Endothelial cell of umbilical vein (primary cell): ENCODE data around the gene TCP10L. TPM values are rescaled to one million over a fixed set of nuclear protein-coding genes. Genes with fewer than 3 reads are reported as not detected.

Experiments used
- BruUV-seq: library from RNA; stranded (reverse); fragments of 400-500 nt; replicated peaks from 2 replicates; lab custom pipeline; 2021; lab: Mats Ljungman, UMichigan
- CTCF ChIA-PET: fragments of 300-600, 350-600 bp; sonication (Branson Sonifier 250); formaldehyde crosslinking; loops from one replicate; lab custom pipeline; 2021; ENCODE audit warnings: antibody characterized with exemption, inconsistent platforms; lab: Charles Lee
- POLR2A ChIA-PET: fragments of 300-600, 350-600 bp; sonication (Branson Sonifier 250); formaldehyde crosslinking; loops from one replicate; lab custom pipeline; 2021; ENCODE audit warnings: antibody characterized with exemption, inconsistent platforms; lab: Charles Lee
- DNase-seq: peaks from one replicate; pipeline ENCODE4 v3.0.0-alpha.2; 2011; ENCODE audit warnings: low read depth, low spot score
- FAIRE-seq: peaks from 2 replicates; lab custom pipeline; 2011; peaks lifted over from hg19 to GRCh38; lab: Jason Lieb, UNC
- H2AFZ ChIP-seq: 2 replicates; pipeline ENCODE4 v1.6.0; 2012; ENCODE audit warnings: low read depth, low read length, control low read depth, inconsistent platforms
- H3K27ac ChIP-seq: 2 replicates; pipeline ENCODE4 v1.5.1; 2011; ENCODE audit warnings: low read depth, mild to moderate bottlenecking, control low read depth, low read length, moderate library complexity; ENCODE audit not compliant: insufficient read depth
- H3K27me3 ChIP-seq, 2 experiments: 2 replicates each; pipeline versions ENCODE4 v1.6.0 to v1.6.1; 2011; ENCODE audit warnings: low read length in 2 of 2, mixed read lengths in 1 of 2; ENCODE audit not compliant: control insufficient read depth in 2 of 2, insufficient read depth in 2 of 2
- H3K36me3 ChIP-seq, 2 experiments: 2 replicates in 1 of 2; 3 replicates in 1 of 2; pipeline ENCODE4 v1.5.1; 2011; ENCODE audit warnings: low read length in 2 of 2, mild to moderate bottlenecking in 1 of 2, moderate library complexity in 1 of 2; ENCODE audit not compliant: control insufficient read depth in 2 of 2, insufficient read depth in 2 of 2; ENCODE audit errors: extremely low read depth in 1 of 2
- H3K4me1 ChIP-seq: 3 replicates; pipeline ENCODE4 v1.5.1; 2011; ENCODE audit warnings: mild to moderate bottlenecking, low read length; ENCODE audit not compliant: control insufficient read depth, insufficient read depth; ENCODE audit errors: extremely low read depth
- H3K4me2 ChIP-seq: 2 replicates; pipeline ENCODE4 v1.6.1; 2011; ENCODE audit warnings: low read length, control low read depth, mixed read lengths; ENCODE audit not compliant: insufficient read depth
- H3K4me3 ChIP-seq, 3 experiments: fragments of 200-600 bp in 1 of 3; sonication (generic), shearing (Covaris generic) in 1 of 3; replicated peaks in 1 of 3; 2 replicates each; pipeline ENCODE4 v1.5.1; 2011 to 2016; ENCODE audit warnings: control low read depth in 3 of 3, low read length in 3 of 3, mild to moderate bottlenecking in 2 of 3, inconsistent platforms in 1 of 3, low read depth in 1 of 3, moderate library complexity in 1 of 3; ENCODE audit not compliant: insufficient read depth in 1 of 3
- H3K79me2 ChIP-seq: 2 replicates; pipeline ENCODE4 v1.6.0; 2012; ENCODE audit warnings: low read length, inconsistent platforms; ENCODE audit not compliant: control insufficient read depth, insufficient read depth
- H3K9ac ChIP-seq: replicated peaks from 2 replicates; pipeline ENCODE3; 2011; ENCODE audit warnings: low read length, control low read depth; ENCODE audit not compliant: insufficient read depth; ENCODE audit errors: extremely low read depth
- H3K9me1 ChIP-seq: replicated peaks from 3 replicates; pipeline ENCODE4 v1.6.0; 2011; ENCODE audit warnings: mild to moderate bottlenecking, low read length; ENCODE audit not compliant: control insufficient read depth, insufficient read depth; ENCODE audit errors: extremely low read depth
- H3K9me3 ChIP-seq: replicated peaks from 2 replicates; pipeline ENCODE4 v1.5.1; 2012; ENCODE audit warnings: low read length, inconsistent platforms; ENCODE audit not compliant: control insufficient read depth, insufficient read depth
- H4K20me1 ChIP-seq: replicated peaks from 2 replicates; pipeline ENCODE3; 2011; ENCODE audit warnings: mild to moderate bottlenecking, low read length; ENCODE audit not compliant: control insufficient read depth, insufficient read depth; ENCODE audit errors: extremely low read depth
- CTCF ChIP-seq, 2 donors: IDR thresholded peaks; 1 replicate in 1 of 2; 2 replicates in 1 of 2; pipeline ENCODE4 v1.5.1; 2011; ENCODE audit warnings: low read length in 2 of 2, mild to moderate bottlenecking in 2 of 2, moderate library complexity in 2 of 2, control low read depth in 1 of 2, inconsistent platforms in 1 of 2, low read depth in 1 of 2; ENCODE audit not compliant: insufficient read depth in 1 of 2; ENCODE audit errors: extremely low read depth in 1 of 2
- GATA2 ChIP-seq: IDR thresholded peaks from 2 replicates; pipeline ENCODE4 v1.7.0; 2011; ENCODE audit warnings: low read depth, mild to moderate bottlenecking, moderate library complexity, mixed read lengths, low read length; ENCODE audit not compliant: insufficient read length, insufficient read depth
- POLR2A ChIP-seq: IDR thresholded peaks from 2 replicates; pipeline ENCODE4 v1.6.1; 2012; ENCODE audit warnings: low read depth, mild to moderate bottlenecking, control low read depth, low read length
- dilution Hi-C: fragments of 300-500 bp; cut with MboI; formaldehyde crosslinking; loops from one replicate; pipeline ENCODE4 v1.15.0; 2019; ENCODE audit warnings: low sequenced_read_pairs; ENCODE audit not compliant: extremely low pct_ligation_motif_present
- intact Hi-C: fragments of 100-400 bp; cut with micrococcal nuclease; formaldehyde crosslinking; loops from one replicate; pipeline ENCODE4 v1.10.0; 2022
- polyA plus RNA-seq, 4 experiments: library from polyadenylated mRNA; depleted of rRNA in 3 of 4; stranded (reverse) in 3 of 4; unstranded in 1 of 4; fragments of >200 nt; gene quantifications; 2 replicates each; pipeline versions ENCODE4 v1.2.1 to v1.2.3, GENCODE V29; 2011 to 2012; ENCODE audit warnings: missing spikeins in 1 of 4
- total RNA-seq: library from RNA; stranded (reverse); gene quantifications from 2 replicates; pipeline ENCODE4 v1.2.3, GENCODE V29; 2021

The TCP10L gene
- total and polyA plus RNA-seq, 2 donors (not counting 3 experiments of a cell fraction or from before 2014, with no cell fraction given): 0.07 TPM; not detected in 1

DNA sequence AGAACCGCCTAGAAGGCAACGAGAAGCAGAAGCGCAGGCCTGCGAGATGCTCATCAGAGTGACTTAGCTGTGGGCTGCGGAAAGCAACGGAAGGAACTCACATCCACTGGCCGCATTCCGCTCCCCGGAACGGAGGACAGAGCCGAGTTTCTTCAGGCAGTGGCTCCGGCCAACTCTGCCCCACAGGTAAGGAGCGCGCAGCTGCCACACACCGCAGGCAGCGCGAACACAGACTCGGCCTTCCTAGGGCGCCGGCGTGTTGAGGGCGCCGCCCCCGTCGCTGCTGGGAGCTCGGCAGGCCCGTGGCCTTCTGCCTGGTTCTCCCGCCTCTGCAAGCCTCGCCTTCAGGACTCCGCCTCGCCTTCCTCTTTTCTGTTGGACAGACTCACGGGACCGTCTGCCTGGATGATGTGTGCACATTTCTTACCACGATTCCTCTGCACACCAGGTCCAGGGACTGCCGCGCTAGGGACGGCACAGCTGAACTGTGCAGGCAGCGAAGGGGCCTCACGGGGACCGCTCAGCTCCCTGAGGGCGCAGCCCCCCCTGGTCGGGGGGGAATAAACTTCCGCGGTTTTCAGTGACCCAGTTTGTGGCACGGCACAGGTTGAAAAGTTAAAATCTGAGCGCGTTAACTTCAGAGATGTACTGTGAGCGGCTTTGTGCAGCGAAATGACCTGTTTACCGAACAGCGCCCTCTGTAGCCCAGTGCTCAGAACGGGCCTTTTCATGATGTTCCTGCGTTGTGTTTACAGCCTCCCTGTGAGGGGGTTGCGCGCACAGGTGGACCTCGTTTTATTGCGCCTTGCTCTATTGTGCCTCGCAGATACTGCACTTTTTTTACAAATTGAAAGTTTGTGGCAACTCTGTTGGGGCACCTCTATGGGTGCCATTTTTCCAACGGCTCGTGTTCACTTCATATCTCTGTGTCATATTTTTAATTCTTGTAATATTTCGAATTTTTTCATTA, 15.8 kb downstream of the TCP10L start:
- intact Hi-C loops (loop anchor here (1.0 to 5.0 kb wide), 8 partner anchors 25 to 227 kb away; no protein-coding TSS in a partner anchor), dilution Hi-C loops (no loop called here)
- H3K4me3 ChIP-seq: peak overlapping the region; percentile 38 to 71 (median 62)
- TF ChIP-seq CTCF (IDR thresholded peaks at IDR 0.05; ENCODE audit: extremely low read depth in 1 of 2, insufficient read depth in 1 of 2, low read depth in 1 of 2, low read length in 2 of 2) (peak; percentile 85 to 90), POLR2A (peak; percentile 66), GATA2 (no peak)
- H3K36me3 ChIP-seq: no peaks in the 10 kb centered on the region
- no peaks in the 10 kb centered on the region for H4K20me1 ChIP-seq
- H3K4me2 ChIP-seq: peak overlapping the region; percentile 70
- no peaks in the 10 kb centered on the region for H3K79me2 ChIP-seq
- FAIRE-seq (peak; percentile 75), DNase-seq (peak; percentile 87)
- H3K4me1 ChIP-seq: peaks cover 11% of the 10 kb centered on the region
- peak overlapping the region; percentile 96 for H2AFZ ChIP-seq
- H3K27ac ChIP-seq: peak overlapping the region; percentile 79
- BruUV-seq: TSS peak; percentile 72
- no peaks in the 10 kb centered on the region for H3K27me3 ChIP-seq
- H3K9me1 ChIP-seq: no peaks in the 10 kb centered on the region
- H3K9me3 ChIP-seq: peaks cover 2% of the 10 kb centered on the region
- ChIA-PET CTCF (interaction anchor here (0.6 to 5.7 kb wide), 35 partner anchors 9 to 198 kb away, joined by 3 to 70 read pairs (median 4); partner anchors contain the start of gene URB1), POLR2A (interaction anchor here (0.6 to 1.3 kb wide), 2 partner anchors 31 to 48 kb away, joined by 3 to 8 read pairs; no protein-coding TSS in a partner anchor)
- peak overlapping the region; percentile 75 for H3K9ac ChIP-seq
